H1 (cell line): ENCODE data around the gene NPHP4. TPM values are rescaled to one million over a fixed set of nuclear protein-coding genes. Genes with fewer than 3 reads are reported as not detected.

Experiments
- CTCF ChIA-PET: fragments of 300-600 bp; sonication (Branson Sonifier 250); formaldehyde crosslinking; loops from one replicate; lab custom pipeline; 2021; ENCODE audit not compliant: partially characterized antibody; lab: Charles Lee
- POLR2A ChIA-PET: fragments of 300-600 bp; sonication (Branson Sonifier 250); formaldehyde crosslinking; loops from one replicate; lab custom pipeline; 2021; ENCODE audit warnings: inconsistent platforms; ENCODE audit not compliant: partially characterized antibody; lab: Charles Lee
- DNase-seq, 2 experiments: peaks; one replicate each; pipeline versions ENCODE4 v3.0.0 to v3.0.0-alpha.2; 2010 to 2022; ENCODE audit warnings: low spot score in 2 of 2, low read depth in 1 of 2, mixed read lengths in 1 of 2
- FAIRE-seq: peaks from 2 replicates; lab custom pipeline; 2011; peaks lifted over from hg19 to GRCh38; lab: Jason Lieb, UNC
- H2AFZ ChIP-seq: 2 replicates; pipeline ENCODE4 v1.8.1; 2012; ENCODE audit warnings: low read length, inconsistent platforms
- H2AK5ac ChIP-seq: 2 replicates; pipeline ENCODE4 v1.6.1; 2013; ENCODE audit warnings: low read depth, low read length
- H2BK120ac ChIP-seq: replicated peaks from 2 replicates; pipeline ENCODE3; 2013; ENCODE audit warnings: low read depth, low read length, inconsistent platforms
- H2BK12ac ChIP-seq: 2 replicates; pipeline ENCODE4 v1.6.1; 2013; ENCODE audit warnings: low read depth, low read length
- H2BK15ac ChIP-seq: 2 replicates; pipeline ENCODE4 v1.6.1; 2013; ENCODE audit warnings: low read length
- H2BK20ac ChIP-seq: 2 replicates; pipeline ENCODE4 v1.6.1; 2013; ENCODE audit warnings: low read length
- H2BK5ac ChIP-seq: 2 replicates; pipeline ENCODE4 v1.6.1; 2013; ENCODE audit warnings: low read depth, low read length
- H3K14ac ChIP-seq: 2 replicates; pipeline ENCODE4 v1.6.1; 2013; ENCODE audit warnings: inconsistent platforms; ENCODE audit not compliant: insufficient read length
- H3K18ac ChIP-seq: 2 replicates; pipeline ENCODE4 v1.6.1; 2013; ENCODE audit warnings: low read length; ENCODE audit errors: extremely low read depth
- H3K23ac ChIP-seq: 2 replicates; pipeline ENCODE4 v1.6.1; 2013; ENCODE audit warnings: inconsistent platforms; ENCODE audit not compliant: insufficient read length
- H3K23me2 ChIP-seq: 2 replicates; pipeline ENCODE4 v1.6.1; 2013; ENCODE audit warnings: low read depth, low read length
- H3K27ac ChIP-seq: 2 replicates; pipeline ENCODE4 v1.6.1; 2011; ENCODE audit warnings: low read depth, low read length, inconsistent platforms
- H3K27me3 ChIP-seq, 4 experiments: replicated peaks in 1 of 4; 1 replicate in 1 of 4; 2 replicates in 3 of 4; pipeline versions ENCODE4 v1.6.1 to v1.8.1; 2011 to 2013; ENCODE audit warnings: low read length in 3 of 4, mild to moderate bottlenecking in 3 of 4, inconsistent platforms in 2 of 4, mixed read lengths in 2 of 4, moderate library complexity in 1 of 4; ENCODE audit not compliant: control insufficient read depth in 3 of 4, insufficient read depth in 3 of 4; ENCODE audit errors: extremely low read depth in 1 of 4
- H3K36me3 ChIP-seq, 4 experiments: 2 replicates each; pipeline versions ENCODE4 v1.6.1 to v1.8.1; 2011 to 2013; ENCODE audit warnings: mild to moderate bottlenecking in 4 of 4, low read length in 3 of 4, moderate library complexity in 2 of 4, control low read depth in 1 of 4, inconsistent platforms in 1 of 4; ENCODE audit not compliant: insufficient read depth in 4 of 4, control insufficient read depth in 2 of 4
- H3K4ac ChIP-seq: replicated peaks from 2 replicates; pipeline ENCODE3; 2013; ENCODE audit warnings: low read length, low read depth, mixed read lengths, inconsistent platforms; ENCODE audit not compliant: insufficient read length
- H3K4me1 ChIP-seq, 4 experiments: replicated peaks in 1 of 4; 1 replicate in 1 of 4; 2 replicates in 3 of 4; pipeline versions ENCODE4 v1.6.1 to v1.8.1; 2011 to 2013; ENCODE audit warnings: low read length in 3 of 4, inconsistent platforms in 2 of 4, mixed read lengths in 1 of 4; ENCODE audit not compliant: insufficient read depth in 4 of 4, control insufficient read depth in 3 of 4
- H3K4me2 ChIP-seq, 2 experiments: 2 replicates each; pipeline versions ENCODE4 v1.6.1 to v1.8.1; 2011 to 2013; ENCODE audit warnings: low read depth in 2 of 2, low read length in 2 of 2, control low read depth in 1 of 2, inconsistent platforms in 1 of 2, mild to moderate bottlenecking in 1 of 2; ENCODE audit not compliant: insufficient read depth in 1 of 2
- H3K4me3 ChIP-seq, 4 experiments: fragments of 200-600, 300-600 bp in 1 of 4; sonication (generic), shearing (Covaris generic), sonication (Bioruptor Twin) in 1 of 4; 2 replicates each; pipeline versions ENCODE4 v1.5.1 to v1.8.1; 2011 to 2016; ENCODE audit warnings: low read length in 4 of 4, low read depth in 3 of 4, control low read depth in 2 of 4, inconsistent platforms in 2 of 4, mild to moderate bottlenecking in 2 of 4, mixed read lengths in 1 of 4, moderate library complexity in 1 of 4; ENCODE audit not compliant: insufficient read depth in 2 of 4; ENCODE audit errors: extremely low read depth in 1 of 4
- H3K56ac ChIP-seq: replicated peaks from 2 replicates; pipeline ENCODE3; 2013; ENCODE audit warnings: low read depth, mild to moderate bottlenecking, mixed read lengths, low read length, inconsistent platforms; ENCODE audit not compliant: insufficient read length
- H3K79me1 ChIP-seq: 2 replicates; pipeline ENCODE4 v1.6.1; 2013; ENCODE audit warnings: low read depth, low read length, control low read depth
- H3K79me2 ChIP-seq, 2 experiments: 2 replicates each; pipeline versions ENCODE4 v1.6.1 to v1.8.1; 2012 to 2013; ENCODE audit warnings: low read length in 2 of 2, mild to moderate bottlenecking in 2 of 2, inconsistent platforms in 1 of 2; ENCODE audit not compliant: insufficient read depth in 2 of 2, control insufficient read depth in 1 of 2
- H3K9ac ChIP-seq, 4 experiments: replicated peaks in 1 of 4; 1 replicate in 1 of 4; 2 replicates in 3 of 4; pipeline versions ENCODE4 v1.6.1 to v1.8.1; 2011 to 2013; ENCODE audit warnings: low read depth in 3 of 4, low read length in 3 of 4, control low read depth in 2 of 4, mild to moderate bottlenecking in 2 of 4, moderate library complexity in 2 of 4, inconsistent platforms in 1 of 4; ENCODE audit errors: extremely low read depth in 1 of 4
- H3K9me3 ChIP-seq, 2 experiments: 2 replicates each; pipeline versions ENCODE4 v1.6.1 to v1.8.1; 2012 to 2013; ENCODE audit warnings: mild to moderate bottlenecking in 2 of 2, moderate library complexity in 2 of 2, control low read depth in 1 of 2, inconsistent platforms in 1 of 2, low read depth in 1 of 2, low read length in 1 of 2, mixed read lengths in 1 of 2; ENCODE audit not compliant: insufficient read depth in 2 of 2
- H4K20me1 ChIP-seq, 2 experiments: replicated peaks in 1 of 2; 2 replicates each; pipeline versions ENCODE3 to v1.8.1; 2011 to 2013; ENCODE audit warnings: inconsistent platforms in 2 of 2, low read length in 2 of 2, mild to moderate bottlenecking in 1 of 2; ENCODE audit not compliant: insufficient read depth in 2 of 2, control insufficient read depth in 1 of 2
- H4K5ac ChIP-seq: 2 replicates; pipeline ENCODE4 v1.6.1; 2013; ENCODE audit warnings: low read length, low read depth, mixed read lengths, inconsistent platforms; ENCODE audit not compliant: insufficient read length
- H4K8ac ChIP-seq: 2 replicates; pipeline ENCODE4 v1.8.0; 2013; ENCODE audit warnings: mild to moderate bottlenecking, moderate library complexity, low read length, inconsistent platforms; ENCODE audit not compliant: insufficient read depth; ENCODE audit errors: extremely low read depth
- H4K91ac ChIP-seq: replicated peaks from 2 replicates; pipeline ENCODE3; 2013; ENCODE audit warnings: low read length, mixed read lengths, inconsistent platforms; ENCODE audit not compliant: insufficient read length
- EGR1 ChIP-seq: IDR thresholded peaks from 2 replicates; pipeline ENCODE4 v1.6.1; 2011; ENCODE audit warnings: low read depth, low read length, borderline replicate concordance
- JUN ChIP-seq: IDR thresholded peaks from 2 replicates; pipeline ENCODE4 v1.6.1; 2011; ENCODE audit warnings: low read depth, mild to moderate bottlenecking, improper control_type of control experiment, low read length
- KDM4A ChIP-seq: IDR thresholded peaks from one replicate; pipeline ENCODE4 v1.7.1; 2012; ENCODE audit warnings: low read depth, mild to moderate bottlenecking, moderate library complexity, low read length, inconsistent platforms; ENCODE audit not compliant: severe bottlenecking
- POLR2AphosphoS5 ChIP-seq: IDR thresholded peaks from 2 replicates; pipeline ENCODE4 v1.6.1; 2011; ENCODE audit warnings: low read depth, low read length
- POU5F1 ChIP-seq: IDR thresholded peaks from 2 replicates; pipeline ENCODE4 v1.6.1; 2011; ENCODE audit warnings: low read depth, mild to moderate bottlenecking, low read length, moderate library complexity
- WGBS, 2 experiments: shearing (Covaris generic) in 1 of 2; methylation state at CpG; one replicate each; pipeline versions ENCODE4 v1.1.6 to v1.1.7; 2013 to 2015; ENCODE audit warnings: low lambda C conversion rate in 2 of 2, mixed read lengths in 2 of 2, inconsistent platforms in 1 of 2, low coverage in 1 of 2, missing lambda C conversion rate in 1 of 2; ENCODE audit not compliant: insufficient replicate concordance in 2 of 2, insufficient coverage in 1 of 2, insufficient read length in 1 of 2; ENCODE audit errors: extremely low coverage in 1 of 2, missing lambda C conversion rate in 1 of 2; 5-methylcytosine and 5-hydroxymethylcytosine counted together
- polyA plus RNA-seq, 7 experiments: library from polyadenylated mRNA; depleted of rRNA in 3 of 7; stranded (reverse) in 5 of 7; unstranded in 2 of 7; fragments of >200 nt in 5 of 7; fragments of 200-250 nt in 2 of 7; gene quantifications; 1 replicate in 5 of 7; 2 replicates in 1 of 7; 4 replicates in 1 of 7; pipeline versions ENCODE4 v1.2.1 to v1.2.3, GENCODE V29; 2011 to 2013; ENCODE audit warnings: missing spikeins in 2 of 7, mixed read lengths in 2 of 7
- total RNA-seq: library from RNA; stranded (reverse); fragmentation: NEBNext Ultra II Directional; extraction: Animal tissue kit (Norgen Biotek cat#: 25700); gene quantifications from 2 replicates; pipeline ENCODE4 v1.2.1, GENCODE V29; 2021
- TF ChIP-seq, protein P1 (sequence below), 3 experiments: IDR thresholded peaks; 1 replicate in 2 of 3; 2 replicates in 1 of 3; pipeline versions ENCODE4 v1.5.1 to v1.6.1; 2011; ENCODE audit warnings: low read length in 3 of 3, mild to moderate bottlenecking in 3 of 3, inconsistent platforms in 2 of 3, low read depth in 1 of 3, moderate library complexity in 1 of 3; ENCODE audit not compliant: insufficient read depth in 1 of 3; ENCODE audit errors: control extremely low read depth in 1 of 3

NPHP4 gene
- total and polyA plus RNA-seq, 2 of the 8 experiments (the other 6 are each of a cell fraction or from before 2014, with no cell fraction given) = 5.8 to 14.0 TPM

DNA sequence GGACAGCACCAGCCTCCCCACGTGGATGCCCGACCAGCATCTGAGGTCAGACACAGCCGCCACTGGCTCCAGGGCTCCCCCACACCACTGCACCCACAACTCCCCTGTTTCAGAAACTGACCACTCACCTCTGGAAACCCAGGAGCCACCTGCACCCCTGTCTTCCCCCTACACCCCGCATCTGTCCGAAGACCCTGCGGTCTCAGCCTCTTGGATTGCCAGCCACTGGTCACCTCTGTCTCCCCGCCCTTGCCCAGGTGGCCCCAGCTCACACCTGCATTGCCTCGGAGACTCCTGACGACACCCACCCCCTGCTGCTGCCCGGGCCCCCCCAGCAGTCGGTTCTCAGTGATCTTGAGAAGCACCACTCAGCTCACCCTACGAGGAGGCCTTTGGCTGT, 21.3 kb upstream of the NPHP4 start:
- Histone ChIP-seq H2BK15ac (no peak overlapping the region), H2BK12ac (no peak overlapping the region), H2BK20ac (no peak overlapping the region), H3K27me3 (no peaks in the 10 kb centered on the region), H4K20me1 (peaks cover 0 to 5% of the 10 kb centered on the region in 2 experiments), H3K79me2 (no peaks in the 10 kb centered on the region), H3K4me3 (no peak overlapping the region), H3K56ac (no peak overlapping the region), H4K8ac (no peak overlapping the region), H4K91ac (no peak overlapping the region), H3K4me2 (no peak overlapping the region), H3K9me3 (no peaks in the 10 kb centered on the region), H4K5ac (no peak overlapping the region), H3K4ac (no peak overlapping the region), H3K9ac (no peak overlapping the region), H2BK5ac (no peak overlapping the region), H2BK120ac (no peak overlapping the region), H3K14ac (no peak overlapping the region), H3K79me1 (no peaks in the 10 kb centered on the region), H3K23ac (no peak overlapping the region), H3K4me1 (no peaks in the 10 kb centered on the region), H3K18ac (no peak overlapping the region), H2AFZ (no peak overlapping the region), H3K23me2 (peaks cover 4% of the 10 kb centered on the region; the same call in 1 of the 2 replicates), H3K27ac (no peak overlapping the region), H3K36me3 (no peaks in the 10 kb centered on the region), H2AK5ac (no peak overlapping the region)
- 75% methylated on average over 12 of the region's 12 CpGs; no CpG with 5 or more reads in 1 of the 2 experiments for WGBS, 2 experiments
- FAIRE-seq (no peak), DNase-seq (no peak)
- ChIA-PET CTCF (interaction anchor here (1.3 to 3.5 kb wide), 3 partner anchors 12 to 21 kb away, joined by 5 to 11 read pairs (median 11); no protein-coding TSS in a partner anchor), POLR2A (no interaction called here)
- TF ChIP-seq KDM4A (no peak), POU5F1 (no peak), EGR1 (no peak), POLR2AphosphoS5 (no peak), JUN (no peak)
- TF ChIP-seq, protein P1, sequence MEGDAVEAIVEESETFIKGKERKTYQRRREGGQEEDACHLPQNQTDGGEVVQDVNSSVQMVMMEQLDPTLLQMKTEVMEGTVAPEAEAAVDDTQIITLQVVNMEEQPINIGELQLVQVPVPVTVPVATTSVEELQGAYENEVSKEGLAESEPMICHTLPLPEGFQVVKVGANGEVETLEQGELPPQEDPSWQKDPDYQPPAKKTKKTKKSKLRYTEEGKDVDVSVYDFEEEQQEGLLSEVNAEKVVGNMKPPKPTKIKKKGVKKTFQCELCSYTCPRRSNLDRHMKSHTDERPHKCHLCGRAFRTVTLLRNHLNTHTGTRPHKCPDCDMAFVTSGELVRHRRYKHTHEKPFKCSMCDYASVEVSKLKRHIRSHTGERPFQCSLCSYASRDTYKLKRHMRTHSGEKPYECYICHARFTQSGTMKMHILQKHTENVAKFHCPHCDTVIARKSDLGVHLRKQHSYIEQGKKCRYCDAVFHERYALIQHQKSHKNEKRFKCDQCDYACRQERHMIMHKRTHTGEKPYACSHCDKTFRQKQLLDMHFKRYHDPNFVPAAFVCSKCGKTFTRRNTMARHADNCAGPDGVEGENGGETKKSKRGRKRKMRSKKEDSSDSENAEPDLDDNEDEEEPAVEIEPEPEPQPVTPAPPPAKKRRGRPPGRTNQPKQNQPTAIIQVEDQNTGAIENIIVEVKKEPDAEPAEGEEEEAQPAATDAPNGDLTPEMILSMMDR (IDR thresholded peaks at IDR 0.05; ENCODE audit: control extremely low read depth in 1 of 3, insufficient read depth in 1 of 3, low read depth in 1 of 3, low read length in 3 of 3) = no peak
